ENCODE data around the gene CHRDL2.

The CHRDL2 gene

DNA sequence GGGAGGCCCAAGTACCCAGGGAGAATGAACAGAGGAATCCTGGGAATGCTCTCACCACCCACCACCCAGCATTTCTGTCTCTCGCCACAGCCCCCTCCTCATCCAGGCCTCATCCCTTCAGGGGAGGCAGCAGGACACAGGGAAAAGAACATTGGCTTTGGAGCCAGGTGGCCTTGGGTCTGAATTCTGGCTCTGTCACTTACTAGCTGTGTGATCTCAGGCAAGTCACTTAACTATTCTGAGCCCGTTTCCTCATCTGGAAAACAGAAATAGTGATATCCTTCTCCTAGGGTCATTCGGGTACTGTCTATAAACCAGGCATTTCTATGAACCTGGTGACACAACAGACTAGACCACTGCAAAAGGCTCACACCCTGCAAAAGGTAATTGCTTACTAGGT lies 22.1 kb downstream of the CHRDL2 start:
- Mint-ChIP-seq H3K36me3 (ENCODE audit: low read depth) (no peaks in the 10 kb centered on the region), H3K27me3 (ENCODE audit: low read depth) (no peaks in the 10 kb centered on the region), H3K4me1 (ENCODE audit: low read depth) (no peaks in the 10 kb centered on the region), H3K9me3 (no peaks in the 10 kb centered on the region), H3K4me3 (no peak overlapping the region), H3K27ac (no peak overlapping the region)

DNA sequence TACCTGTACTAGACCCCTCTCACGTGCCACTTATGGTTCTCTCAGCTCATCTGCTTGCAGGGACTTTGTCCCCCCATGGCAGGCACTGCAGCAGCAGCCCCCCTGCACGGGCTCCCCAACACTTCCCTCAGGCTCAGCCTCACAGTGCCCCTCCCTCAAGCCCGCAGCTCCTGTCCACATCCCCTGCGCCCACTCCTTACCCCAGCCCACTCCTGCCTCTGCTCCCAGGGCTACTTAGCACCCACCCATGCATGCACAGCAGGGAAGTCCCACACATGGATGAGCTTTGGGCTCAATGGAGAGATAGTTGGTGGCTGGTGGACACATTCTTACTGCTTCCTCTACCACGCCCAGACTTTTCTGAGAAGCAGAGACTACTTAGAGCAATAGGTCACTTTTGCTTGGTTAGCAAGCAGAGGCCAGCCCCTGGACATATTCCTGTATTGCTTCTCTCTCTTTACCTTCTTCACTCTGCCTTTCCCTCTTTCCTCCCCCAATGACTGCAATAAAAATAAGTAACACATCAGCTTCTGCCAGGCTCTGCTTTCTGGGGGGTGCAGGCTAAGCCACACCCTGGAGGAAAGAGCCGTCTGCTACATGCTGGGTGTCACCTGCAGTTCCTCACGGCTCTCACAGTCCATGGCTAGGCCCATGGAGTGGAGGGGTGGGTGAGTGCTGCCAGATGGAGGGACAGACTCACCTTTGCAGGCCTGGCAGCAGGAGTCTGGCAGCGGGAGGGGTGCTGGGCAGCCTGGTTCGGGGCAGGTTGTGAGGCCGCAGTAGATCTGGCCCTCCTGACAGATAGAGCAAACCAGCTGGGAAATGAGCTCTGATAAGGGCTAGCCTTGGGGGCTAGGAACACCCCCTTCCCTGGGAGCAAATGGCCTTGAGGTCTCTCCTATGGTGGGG lies 23.4 kb downstream of the CHRDL2 start:
- Mint-ChIP-seq H3K36me3 (ENCODE audit: low read depth) (no peaks in the 10 kb centered on the region), H3K9me3 (no peaks in the 10 kb centered on the region), H3K27ac (no peak overlapping the region), H3K27me3 (ENCODE audit: low read depth) (no peaks in the 10 kb centered on the region), H3K4me3 (no peak overlapping the region), H3K4me1 (ENCODE audit: low read depth) (no peaks in the 10 kb centered on the region)

DNA sequence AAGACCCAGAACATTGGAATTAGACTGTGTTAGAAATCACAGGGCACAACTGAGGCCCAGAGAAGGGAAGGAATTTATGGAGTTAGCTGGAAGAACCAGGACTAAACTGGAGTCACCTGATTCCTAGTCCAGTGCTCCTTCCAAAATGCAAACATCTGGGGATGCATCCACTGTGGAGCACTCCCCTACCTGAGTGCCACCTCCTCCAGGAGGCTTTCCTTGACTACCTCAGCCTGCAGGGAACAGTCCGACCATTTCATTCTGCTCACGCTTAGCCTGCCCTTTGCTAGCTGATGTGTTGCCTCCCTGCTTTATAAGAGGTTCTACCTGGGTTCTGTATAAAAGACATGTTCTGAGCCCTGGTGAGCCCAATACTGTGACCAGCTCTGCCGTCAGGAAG lies 24.0 kb downstream of the CHRDL2 start:
- H3K9me3 Mint-ChIP-seq, result no peaks in the 10 kb centered on the region
- H3K36me3 Mint-ChIP-seq (ENCODE audit: low read depth), result no peaks in the 10 kb centered on the region
- no peaks in the 10 kb centered on the region for H3K27me3 Mint-ChIP-seq (ENCODE audit: low read depth)
- H3K4me3 Mint-ChIP-seq, result no peak overlapping the region
- H3K27ac Mint-ChIP-seq, result no peak overlapping the region
- no peaks in the 10 kb centered on the region for H3K4me1 Mint-ChIP-seq (ENCODE audit: low read depth)

DNA sequence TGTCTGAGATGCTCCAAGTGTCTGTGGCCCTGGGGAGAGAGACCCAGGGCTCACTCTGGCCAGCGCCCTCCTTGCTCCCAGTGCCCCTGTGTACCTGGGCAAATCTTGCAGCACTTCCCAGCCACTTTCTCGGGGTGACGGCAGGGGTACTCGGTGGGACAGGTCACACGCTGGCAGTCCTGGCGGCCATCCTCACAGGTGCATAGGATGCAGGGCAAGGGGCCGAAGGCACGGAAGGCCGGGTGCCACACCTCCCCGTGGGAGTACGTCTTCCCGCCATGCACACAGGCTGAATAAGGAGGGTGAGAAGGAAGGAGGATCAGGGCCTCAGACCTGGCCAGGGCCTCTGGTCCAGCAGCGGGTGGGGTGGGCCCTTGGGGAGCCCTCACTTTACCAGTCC lies 28.0 kb downstream of the CHRDL2 start:
- H3K27ac Mint-ChIP-seq, result no peak overlapping the region
- H3K4me3 Mint-ChIP-seq, result no peak overlapping the region
- H3K4me1 Mint-ChIP-seq (ENCODE audit: low read depth), result no peaks in the 10 kb centered on the region
- H3K36me3 Mint-ChIP-seq (ENCODE audit: low read depth), result no peaks in the 10 kb centered on the region
- H3K9me3 Mint-ChIP-seq, result no peaks in the 10 kb centered on the region
- no peaks in the 10 kb centered on the region for H3K27me3 Mint-ChIP-seq (ENCODE audit: low read depth)

DNA sequence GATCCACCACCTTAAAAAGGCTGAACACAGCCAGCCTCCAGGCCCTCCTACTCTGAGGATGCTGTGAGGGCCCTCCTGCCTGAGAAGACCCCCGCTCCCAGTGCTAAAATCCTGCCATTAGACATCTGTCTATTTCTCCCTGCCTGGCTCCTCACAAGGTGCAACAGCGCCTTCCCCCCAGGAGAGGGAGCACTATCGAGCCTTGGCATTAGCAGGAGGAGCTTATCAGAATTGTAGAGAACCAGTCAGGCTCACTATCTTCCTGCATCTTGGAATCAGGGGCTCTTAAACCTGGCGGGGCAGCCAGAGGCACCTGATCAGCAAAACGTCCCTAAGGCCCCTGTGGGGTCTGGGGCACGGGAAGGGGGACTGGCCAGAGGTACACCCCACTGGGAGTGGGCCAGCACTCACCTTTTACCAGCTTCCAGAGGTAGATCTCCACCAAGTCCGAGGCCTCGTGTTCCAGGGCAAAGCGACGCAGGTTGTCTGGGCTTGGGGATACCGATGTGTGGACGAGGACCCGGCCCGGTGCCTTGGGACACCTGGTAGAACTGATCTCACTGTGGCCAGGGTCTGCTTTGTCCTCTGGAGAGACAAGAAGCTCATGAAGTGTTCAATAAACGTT lies 28.7 kb downstream of the CHRDL2 start:
- no peaks in the 10 kb centered on the region for H3K36me3 Mint-ChIP-seq (ENCODE audit: low read depth)
- H3K27me3 Mint-ChIP-seq (ENCODE audit: low read depth), result peaks cover 2% of the 10 kb centered on the region
- H3K9me3 Mint-ChIP-seq, result no peaks in the 10 kb centered on the region
- no peak overlapping the region for H3K27ac Mint-ChIP-seq
- H3K4me1 Mint-ChIP-seq (ENCODE audit: low read depth), result no peaks in the 10 kb centered on the region
- H3K4me3 Mint-ChIP-seq, result no peak overlapping the region

DNA sequence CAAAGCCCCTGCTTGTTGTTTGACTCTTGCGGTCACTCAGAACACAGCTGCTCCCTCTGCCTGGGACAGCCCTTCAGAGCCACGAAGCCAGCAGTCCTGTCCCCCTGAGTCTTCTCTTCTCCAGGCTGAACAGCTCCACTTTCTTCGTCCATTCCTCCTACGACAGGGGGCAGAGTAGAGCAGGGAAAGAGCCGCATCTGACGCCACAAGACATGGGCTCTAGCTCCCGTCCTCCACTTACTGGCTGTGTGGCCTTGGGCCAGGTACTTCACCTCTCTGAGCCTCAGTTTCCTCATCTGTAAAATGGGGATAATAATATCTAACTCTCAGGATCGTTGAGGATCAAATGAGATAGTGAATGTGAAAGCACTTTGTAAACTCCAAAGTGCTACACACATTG lies 29.9 kb downstream of the CHRDL2 start:
- Mint-ChIP-seq H3K4me3 (no peak overlapping the region), H3K36me3 (ENCODE audit: low read depth) (no peaks in the 10 kb centered on the region)

DNA sequence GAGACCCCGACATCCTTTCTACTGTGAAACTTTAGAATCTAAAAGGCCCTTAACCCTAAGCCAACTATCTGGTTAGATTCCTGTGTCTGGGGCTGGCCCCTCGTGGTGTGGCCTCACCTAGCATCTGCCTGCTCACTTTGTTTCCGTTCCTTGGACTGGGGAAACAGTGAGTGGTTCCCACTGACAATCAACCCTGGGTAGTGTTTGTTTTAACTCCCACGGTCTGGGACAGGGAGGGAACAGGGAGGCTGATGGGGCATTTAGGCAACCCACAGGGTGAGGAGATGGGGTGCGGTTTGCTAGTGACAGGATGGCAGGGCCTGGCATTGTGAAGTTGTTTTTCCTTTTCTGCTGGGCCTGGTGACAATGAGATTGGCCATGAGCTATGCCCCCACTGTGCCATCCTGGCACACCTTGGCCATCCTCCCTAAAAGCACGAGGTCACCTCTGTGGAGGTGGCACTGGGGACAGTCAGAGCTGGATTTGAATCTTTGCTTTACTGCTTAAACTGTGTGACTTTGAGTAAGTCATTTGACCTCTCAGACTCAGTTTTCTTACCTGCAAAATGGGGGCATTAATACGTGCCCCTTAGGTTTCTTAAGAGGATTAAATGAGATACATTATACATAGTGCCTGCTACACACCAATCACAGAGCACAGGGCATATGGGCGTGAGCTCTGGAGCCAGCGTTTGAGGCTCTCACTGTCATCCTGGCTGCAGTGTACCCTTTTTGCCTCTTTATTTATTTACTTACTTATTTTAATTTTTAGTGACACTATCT lies 31.4 kb downstream of the CHRDL2 start:
- H3K27me3 Mint-ChIP-seq (ENCODE audit: low read depth), result peaks cover 7% of the 10 kb centered on the region
- no peak overlapping the region for H3K27ac Mint-ChIP-seq
- H3K9me3 Mint-ChIP-seq, result no peaks in the 10 kb centered on the region
- H3K4me1 Mint-ChIP-seq (ENCODE audit: low read depth), result peaks cover 2% of the 10 kb centered on the region
- H3K36me3 Mint-ChIP-seq (ENCODE audit: low read depth), result no peaks in the 10 kb centered on the region
- no peak overlapping the region for H3K4me3 Mint-ChIP-seq

More for the DNA sequence above, 29.9 kb downstream of the CHRDL2 start:
- H3K27ac Mint-ChIP-seq, result no peak overlapping the region
- H3K4me1 Mint-ChIP-seq (ENCODE audit: low read depth), result peaks cover 2% of the 10 kb centered on the region
- H3K27me3 Mint-ChIP-seq (ENCODE audit: low read depth), result peaks cover 7% of the 10 kb centered on the region
- H3K9me3 Mint-ChIP-seq, result no peaks in the 10 kb centered on the region

DNA sequence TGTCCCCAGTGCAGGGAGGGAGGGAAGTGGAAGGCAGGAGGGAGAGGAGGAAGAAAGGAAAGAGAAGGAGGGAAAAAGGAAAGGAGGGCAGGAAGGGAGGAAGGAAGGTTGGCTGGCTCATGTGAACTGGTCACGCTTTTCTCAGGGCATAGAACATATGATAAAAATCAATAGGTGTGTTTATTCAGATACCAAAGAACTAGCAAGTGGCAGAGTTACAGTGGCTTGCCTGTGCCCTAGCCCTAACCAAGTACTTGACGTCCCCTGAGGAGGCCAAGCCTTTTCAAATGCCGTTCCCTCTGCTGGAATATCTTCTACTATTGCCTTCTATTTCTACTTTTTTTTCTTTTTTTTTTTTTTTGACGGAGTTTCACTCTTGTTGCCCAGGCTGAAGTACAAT lies 33.5 kb downstream of the CHRDL2 start:
- H3K27me3 Mint-ChIP-seq (ENCODE audit: low read depth), result peaks cover 7% of the 10 kb centered on the region
- H3K4me3 Mint-ChIP-seq, result no peak overlapping the region
- H3K27ac Mint-ChIP-seq, result no peak overlapping the region

DNA sequence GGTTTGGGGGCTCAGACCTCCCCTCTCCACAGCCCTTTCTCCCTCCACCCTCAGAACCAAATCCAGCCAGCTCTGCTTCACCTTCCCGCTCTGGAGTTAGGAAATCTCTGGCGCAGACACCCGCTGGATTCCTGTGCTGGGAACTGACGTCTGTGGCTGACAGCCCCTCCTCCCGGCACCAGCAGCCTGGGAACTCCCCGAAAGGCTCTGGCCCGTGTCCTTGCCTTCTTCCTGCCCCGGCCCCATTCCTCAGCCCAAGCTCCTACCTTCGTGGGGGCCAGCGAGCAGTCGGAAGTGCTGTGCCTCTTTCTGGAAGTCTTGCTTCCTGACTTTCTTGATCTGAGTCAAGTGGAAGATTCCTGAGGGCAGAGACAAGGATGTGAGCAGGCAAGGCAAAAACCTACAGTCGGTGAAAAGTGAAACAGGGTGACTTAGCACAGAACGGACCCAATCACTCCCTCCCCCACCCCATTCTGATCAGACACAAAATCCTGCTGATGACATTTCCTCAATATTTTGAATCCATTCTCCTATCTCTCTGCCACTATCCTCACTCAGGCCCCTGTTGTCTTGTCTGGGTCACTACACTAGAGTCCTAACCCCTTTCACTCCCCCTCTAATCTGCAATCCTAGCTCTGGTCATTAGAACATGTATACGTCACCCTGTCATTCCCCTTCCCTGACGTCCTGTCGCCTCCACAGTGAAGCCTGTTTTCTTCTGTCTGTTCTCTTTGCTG lies 34.1 kb downstream of the CHRDL2 start:
- Mint-ChIP-seq H3K9me3 (no peaks in the 10 kb centered on the region), H3K27ac (no peak overlapping the region), H3K27me3 (ENCODE audit: low read depth) (peaks cover 7% of the 10 kb centered on the region), H3K4me3 (no peak overlapping the region), H3K4me1 (ENCODE audit: low read depth) (peaks cover 2% of the 10 kb centered on the region), H3K36me3 (ENCODE audit: low read depth) (no peaks in the 10 kb centered on the region)

More for the DNA sequence above, 33.5 kb downstream of the CHRDL2 start:
- Mint-ChIP-seq H3K9me3 (no peaks in the 10 kb centered on the region), H3K36me3 (ENCODE audit: low read depth) (no peaks in the 10 kb centered on the region), H3K4me1 (ENCODE audit: low read depth) (peaks cover 2% of the 10 kb centered on the region)

DNA sequence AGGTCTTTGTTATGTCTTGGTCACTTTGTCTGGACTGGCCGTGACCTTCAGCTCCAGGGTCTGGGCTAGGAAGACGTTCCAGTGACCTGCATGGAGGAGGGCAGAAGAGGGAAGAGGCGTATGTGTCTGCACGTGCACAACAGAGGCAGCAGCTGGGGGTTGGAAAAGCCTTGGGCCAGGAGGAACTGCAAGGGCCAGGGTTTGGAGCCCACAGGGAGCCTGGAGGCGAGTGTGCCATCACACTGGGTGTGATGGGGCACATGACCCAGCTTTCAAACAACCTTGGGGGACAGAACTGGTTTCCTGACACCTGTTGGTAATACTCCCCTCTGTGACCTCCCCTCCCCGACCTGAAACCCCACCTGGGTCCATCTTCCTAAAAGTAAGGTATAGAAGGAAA lies 34.7 kb downstream of the CHRDL2 start:
- Mint-ChIP-seq H3K4me1 (ENCODE audit: low read depth) (peaks cover 2% of the 10 kb centered on the region), H3K4me3 (no peak overlapping the region), H3K9me3 (no peaks in the 10 kb centered on the region), H3K36me3 (ENCODE audit: low read depth) (no peaks in the 10 kb centered on the region), H3K27me3 (ENCODE audit: low read depth) (peaks cover 7% of the 10 kb centered on the region), H3K27ac (no peak overlapping the region)

DNA sequence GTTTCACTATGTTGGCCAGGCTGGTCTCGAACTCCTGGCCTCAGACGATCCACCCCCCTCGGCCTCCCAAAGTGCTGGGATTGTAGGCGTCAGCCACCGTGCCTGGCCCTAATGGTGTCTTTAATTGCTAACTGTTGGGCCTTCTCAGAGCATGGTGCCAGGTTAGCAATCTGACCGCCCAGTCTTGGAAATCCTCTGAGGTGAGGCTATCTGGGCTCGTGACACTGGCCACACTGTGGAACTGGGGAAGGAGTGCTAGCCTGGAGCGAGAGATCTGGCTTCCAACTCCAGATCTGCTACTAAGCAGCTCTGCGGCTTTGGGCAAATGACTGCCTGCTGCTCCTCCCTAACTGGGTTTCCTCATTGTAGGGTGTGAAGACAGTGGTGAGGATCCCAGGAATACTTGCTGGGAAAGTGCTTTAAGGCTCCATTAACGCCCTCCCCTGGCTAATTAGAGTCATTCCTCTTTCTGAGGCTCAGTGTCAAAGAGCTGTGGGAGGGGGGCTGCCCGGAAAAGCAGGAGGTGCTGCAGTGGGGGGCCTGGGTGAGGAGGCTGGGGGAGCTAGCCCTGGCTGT lies 35.4 kb downstream of the CHRDL2 start:
- peaks cover 2% of the 10 kb centered on the region for H3K4me1 Mint-ChIP-seq (ENCODE audit: low read depth)
- no peaks in the 10 kb centered on the region for H3K9me3 Mint-ChIP-seq
- H3K27ac Mint-ChIP-seq, result no peak overlapping the region
- H3K36me3 Mint-ChIP-seq (ENCODE audit: low read depth), result no peaks in the 10 kb centered on the region
- no peak overlapping the region for H3K4me3 Mint-ChIP-seq
- H3K27me3 Mint-ChIP-seq (ENCODE audit: low read depth), result peaks cover 7% of the 10 kb centered on the region

DNA sequence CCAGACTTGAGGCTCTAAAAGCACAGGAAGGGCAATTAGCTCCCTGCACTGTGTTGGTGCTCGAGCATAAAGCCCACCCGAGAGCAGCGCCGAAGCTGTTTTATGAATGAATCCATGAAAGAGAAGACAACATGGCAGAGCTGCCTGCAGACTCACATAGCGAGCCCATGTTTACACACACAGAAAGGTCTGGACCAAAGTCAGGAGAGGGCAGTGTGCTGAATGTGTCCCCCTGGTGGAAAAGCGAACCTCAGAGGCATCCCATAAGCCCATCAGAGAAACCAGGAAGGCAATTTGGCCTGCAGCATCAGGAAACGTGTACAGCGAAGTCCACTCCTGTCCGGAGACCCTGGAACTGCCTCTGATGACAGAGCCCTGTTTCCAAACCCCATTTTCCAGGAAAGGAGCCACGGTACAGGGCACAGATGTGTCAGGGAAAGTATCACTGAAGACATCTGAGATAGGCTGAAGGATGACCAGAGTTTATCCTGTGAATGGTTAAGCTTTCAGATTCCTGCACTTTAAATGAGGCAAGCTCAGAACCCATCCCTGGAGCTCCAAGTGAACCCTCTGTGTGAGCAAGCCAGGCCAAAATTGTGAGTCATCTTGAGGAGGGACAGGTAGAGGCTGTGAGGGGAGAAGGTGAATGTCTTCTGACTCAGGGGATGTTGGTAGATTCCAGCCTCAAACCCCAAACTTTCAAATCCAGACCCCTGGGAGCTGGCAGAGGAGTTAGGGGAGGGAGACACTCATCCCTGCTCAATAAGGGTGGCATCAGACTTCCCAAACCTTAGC lies 36.9 kb downstream of the CHRDL2 start:
- Mint-ChIP-seq H3K4me3 (no peak overlapping the region), H3K9me3 (no peaks in the 10 kb centered on the region), H3K36me3 (ENCODE audit: low read depth) (no peaks in the 10 kb centered on the region), H3K27ac (no peak overlapping the region), H3K27me3 (ENCODE audit: low read depth) (peaks cover 7% of the 10 kb centered on the region), H3K4me1 (ENCODE audit: low read depth) (peaks cover 2% of the 10 kb centered on the region)

DNA sequence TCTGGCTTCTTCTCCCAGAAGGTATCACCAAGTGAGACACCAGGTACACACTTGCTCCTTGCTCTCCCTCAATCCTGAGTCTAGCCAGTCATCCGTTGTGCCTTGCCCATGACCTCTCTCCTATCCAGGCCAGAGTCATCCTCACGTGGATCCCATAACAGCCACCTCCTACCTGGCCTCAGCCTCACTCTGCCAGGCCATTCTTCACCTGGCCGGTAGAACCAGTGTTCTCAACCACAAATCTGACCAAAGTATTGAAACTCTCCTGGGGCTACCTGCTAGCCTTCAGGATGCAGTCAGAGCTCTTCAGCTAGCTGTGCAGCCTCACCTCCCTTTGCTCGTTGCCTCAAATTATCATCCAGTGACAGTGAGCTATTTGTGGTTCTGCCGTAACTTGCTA lies 37.7 kb downstream of the CHRDL2 start:
- Mint-ChIP-seq H3K4me3 (no peak overlapping the region), H3K4me1 (ENCODE audit: low read depth) (peaks cover 2% of the 10 kb centered on the region), H3K9me3 (no peaks in the 10 kb centered on the region), H3K27ac (no peak overlapping the region), H3K27me3 (ENCODE audit: low read depth) (peaks cover 7% of the 10 kb centered on the region), H3K36me3 (ENCODE audit: low read depth) (no peaks in the 10 kb centered on the region)
